DOHH2 (cell line): ENCODE results near the gene CR1.

Source experiments
- CTCF ChIP-seq: fragments of 200-600 bp; sonication (generic); IDR thresholded peaks from one replicate; pipeline ENCODE4 v1.5.1; 2014; ENCODE audit warnings: antibody characterized with exemption, mild to moderate bottlenecking, low read depth, low read length; ENCODE audit not compliant: poor library complexity, severe bottlenecking
- EZH2phosphoT487 ChIP-seq: fragments of 200-600 bp; sonication (generic); IDR thresholded peaks from 2 replicates; pipeline ENCODE4 v1.6.1; 2017; ENCODE audit warnings: borderline replicate concordance, mild to moderate bottlenecking, antibody characterized with exemption, low read length, moderate library complexity, mixed read lengths

GRCh38 chr1:207461649-207462048 is 34.3 kb upstream of the CR1 start:
- no peak for TF ChIP-seq CTCF
- TF ChIP-seq EZH2phosphoT487, result no peak
